SJSA1 (cell line): ENCODE results near the gene ZBTB7C. TPM values are rescaled to one million over a fixed set of nuclear protein-coding genes. Genes with fewer than 3 reads are reported as not detected.

ENCODE experiments used
- DNase-seq, 2 experiments: peaks; one replicate each; pipeline ENCODE4 v3.0.0-alpha.2; 2015 to 2020; ENCODE audit warnings: low spot score in 2 of 2, low read depth in 1 of 2
- H3K27ac ChIP-seq: fragments of 250-450 bp; sonication (Bioruptor Pico); 2 replicates; pipeline ENCODE4 v1.5.1; 2020; ENCODE audit warnings: mild to moderate bottlenecking, moderate library complexity
- H3K27me3 ChIP-seq: fragments of 250-450 bp; sonication (Bioruptor Pico); replicated peaks from 2 replicates; pipeline ENCODE4 v1.5.1; 2020; ENCODE audit warnings: mild to moderate bottlenecking, moderate library complexity
- H3K36me3 ChIP-seq: fragments of 250-450 bp; sonication (Bioruptor Pico); 2 replicates; pipeline ENCODE4 v1.5.1; 2020; ENCODE audit warnings: mild to moderate bottlenecking
- H3K4me1 ChIP-seq: fragments of 250-450 bp; sonication (Bioruptor Pico); replicated peaks from 2 replicates; pipeline ENCODE4 v1.6.1; 2021; ENCODE audit warnings: mild to moderate bottlenecking
- H3K4me3 ChIP-seq: fragments of 250-450 bp; sonication (Bioruptor Pico); 2 replicates; pipeline ENCODE4 v1.5.1; 2020; ENCODE audit warnings: mild to moderate bottlenecking
- H3K9me3 ChIP-seq: fragments of 250-450 bp; sonication (Bioruptor Pico); replicated peaks from 2 replicates; pipeline ENCODE4 v1.5.1; 2020; ENCODE audit warnings: mild to moderate bottlenecking
- total RNA-seq: library from RNA; depleted of rRNA; stranded (reverse); fragments of >200 nt; shearing (Covaris generic); gene quantifications from 2 replicates; pipeline ENCODE4 v1.2.3, GENCODE V29; 2014

ZBTB7C gene
- total RNA-seq, 1 experiment from 2014 or later = 0.50 TPM

DNA sequence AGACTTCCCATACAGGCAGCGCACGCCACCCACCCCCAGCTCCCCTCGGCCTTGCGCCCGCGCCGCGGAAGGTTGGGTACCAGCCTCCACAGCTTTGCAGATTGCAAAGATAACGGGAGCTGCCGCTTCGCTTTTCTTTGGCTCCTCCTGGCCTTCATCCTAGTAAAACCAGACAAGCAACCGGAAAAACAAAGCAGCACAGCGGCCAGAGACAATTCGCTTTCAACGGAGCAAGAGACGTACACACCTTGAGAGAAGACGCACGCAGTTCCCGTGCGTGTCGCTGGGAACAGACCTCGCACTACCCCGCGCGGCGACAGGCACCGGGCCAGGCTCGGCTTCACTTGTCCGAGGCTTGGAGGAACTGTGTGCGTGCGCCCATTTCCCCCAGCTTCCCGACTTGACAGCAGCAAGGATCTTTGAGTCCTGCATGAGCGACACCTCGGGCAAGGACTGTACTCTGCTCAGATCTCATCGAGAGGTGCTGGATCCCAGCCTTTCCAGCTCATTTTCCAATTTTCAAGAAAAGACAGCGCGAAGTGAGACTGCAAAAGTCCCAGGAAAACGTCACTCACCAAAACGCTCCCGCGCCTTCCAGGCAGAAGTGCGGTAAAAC lies 964 bp downstream of the ZBTB7C start:
- Histone ChIP-seq H3K36me3 (no peaks in the 10 kb centered on the region), H3K27ac (no peak overlapping the region), H3K9me3 (no peaks in the 10 kb centered on the region), H3K4me1 (peaks cover 38% of the 10 kb centered on the region), H3K27me3 (peaks cover 22% of the 10 kb centered on the region), H3K4me3 (peak overlapping the region; percentile 53)
- DNase-seq = no peak

DNA sequence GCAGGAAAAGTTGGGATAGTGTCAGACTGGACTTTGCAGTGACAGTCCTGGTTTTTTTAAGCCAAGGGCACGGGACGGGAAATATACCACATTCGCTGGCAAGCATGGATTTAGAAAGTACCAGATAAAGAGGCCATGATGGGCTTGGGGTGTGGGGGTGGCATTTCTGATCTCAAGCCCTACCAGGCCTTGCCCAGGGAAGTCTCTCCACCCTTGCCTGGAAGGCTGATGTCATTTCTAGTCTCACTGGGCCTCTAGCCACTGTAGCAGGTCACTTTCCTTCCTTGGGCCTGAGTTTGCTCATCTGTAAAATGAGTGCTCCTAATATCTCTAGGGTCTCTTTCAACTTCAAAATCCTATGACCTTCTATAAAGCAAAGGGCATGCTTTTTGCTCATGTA lies 1.8 kb downstream of the ZBTB7C start:
- Histone ChIP-seq H3K4me1 (peaks cover 47% of the 10 kb centered on the region), H3K9me3 (no peaks in the 10 kb centered on the region), H3K27me3 (peaks cover 22% of the 10 kb centered on the region), H3K27ac (no peak overlapping the region), H3K36me3 (no peaks in the 10 kb centered on the region), H3K4me3 (no peak overlapping the region)
- no peak for DNase-seq

GRCh38 chr18:48405978-48406377 lies 3.2 kb downstream of the ZBTB7C start:
- H3K27me3 ChIP-seq = peaks cover 11% of the 10 kb centered on the region
- no peak for DNase-seq
- H3K27ac ChIP-seq = no peak overlapping the region
- H3K9me3 ChIP-seq = no peaks in the 10 kb centered on the region
- H3K4me3 ChIP-seq = no peak overlapping the region
- no peaks in the 10 kb centered on the region for H3K36me3 ChIP-seq
- H3K4me1 ChIP-seq = peaks cover 47% of the 10 kb centered on the region

GRCh38 chr18:48404716-48405507 lies 4.3 kb downstream of the ZBTB7C start:
- no peaks in the 10 kb centered on the region for H3K36me3 ChIP-seq
- DNase-seq = peak in 1 of 2 experiments; percentile 31
- H3K27me3 ChIP-seq = peaks cover 8% of the 10 kb centered on the region
- no peaks in the 10 kb centered on the region for H3K9me3 ChIP-seq
- H3K27ac ChIP-seq = no peak overlapping the region
- H3K4me3 ChIP-seq = no peak overlapping the region
- peaks cover 41% of the 10 kb centered on the region for H3K4me1 ChIP-seq

- Histone ChIP-seq H3K4me1 (peaks cover 31% of the 10 kb centered on the region), H3K36me3 (no peaks in the 10 kb centered on the region), H3K27me3 (peaks cover 4% of the 10 kb centered on the region), H3K9me3 (no peaks in the 10 kb centered on the region), H3K27ac (no peak overlapping the region), H3K4me3 (no peak overlapping the region)
- DNase-seq = peak; percentile 67 to 70
Observed at GRCh38 chr18:48402953-48403352, 6.2 kb downstream of the ZBTB7C start.

GRCh38 chr18:48399303-48400075 lies 9.7 kb downstream of the ZBTB7C start:
- H3K4me3 ChIP-seq = no peak overlapping the region
- H3K4me1 ChIP-seq = peaks cover 21% of the 10 kb centered on the region
- H3K27me3 ChIP-seq = peaks cover 15% of the 10 kb centered on the region; the same call in 1 of the 2 replicates
- no peak for DNase-seq
- no peaks in the 10 kb centered on the region for H3K9me3 ChIP-seq
- no peak overlapping the region for H3K27ac ChIP-seq
- no peaks in the 10 kb centered on the region for H3K36me3 ChIP-seq

GRCh38 chr18:48398074-48398473 lies 11.1 kb downstream of the ZBTB7C start:
- no peak overlapping the region for H3K27ac ChIP-seq
- H3K9me3 ChIP-seq = no peaks in the 10 kb centered on the region
- H3K4me1 ChIP-seq = peaks cover 7% of the 10 kb centered on the region
- H3K36me3 ChIP-seq = no peaks in the 10 kb centered on the region
- no peak overlapping the region for H3K4me3 ChIP-seq
- no peak for DNase-seq
- H3K27me3 ChIP-seq = peaks cover 15% of the 10 kb centered on the region; the same call in 1 of the 2 replicates

DNA sequence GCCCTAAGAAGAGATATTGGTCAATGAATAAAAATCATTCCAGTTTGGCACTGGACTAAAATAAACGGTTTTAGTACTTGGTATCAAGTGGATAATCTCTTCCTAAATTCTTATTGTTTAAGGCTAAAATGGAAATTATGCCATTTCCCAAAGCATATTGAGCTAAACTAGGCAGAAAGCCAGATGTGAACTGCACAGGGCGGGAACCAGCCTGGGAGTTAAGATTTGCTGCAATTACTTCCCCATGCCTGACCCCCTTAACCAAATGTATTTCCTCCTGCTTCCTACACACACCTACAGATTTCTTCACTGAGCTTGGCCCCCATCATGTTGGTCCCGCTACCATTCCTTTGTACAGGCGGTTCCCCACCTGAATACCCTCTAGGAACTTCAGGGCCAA lies 12.2 kb downstream of the ZBTB7C start:
- DNase-seq = no peak
- Histone ChIP-seq H3K27ac (no peak overlapping the region), H3K4me3 (no peak overlapping the region), H3K4me1 (peaks cover 5% of the 10 kb centered on the region; the same call in 1 of the 2 replicates), H3K9me3 (no peaks in the 10 kb centered on the region), H3K27me3 (peaks cover 15% of the 10 kb centered on the region; the same call in 1 of the 2 replicates), H3K36me3 (no peaks in the 10 kb centered on the region)

GRCh38 chr18:48396561-48396960 lies 12.6 kb downstream of the ZBTB7C start:
- no peaks in the 10 kb centered on the region for H3K9me3 ChIP-seq
- no peak overlapping the region for H3K27ac ChIP-seq
- no peak for DNase-seq
- H3K27me3 ChIP-seq = peaks cover 15% of the 10 kb centered on the region; the same call in 1 of the 2 replicates
- H3K4me3 ChIP-seq = no peak overlapping the region
- no peaks in the 10 kb centered on the region for H3K36me3 ChIP-seq
- H3K4me1 ChIP-seq = peaks cover 5% of the 10 kb centered on the region; the same call in 1 of the 2 replicates

GRCh38 chr18:48395646-48396045 lies 13.5 kb downstream of the ZBTB7C start:
- no peak for DNase-seq
- H3K27me3 ChIP-seq = peaks cover 15% of the 10 kb centered on the region; the same call in 1 of the 2 replicates
- H3K27ac ChIP-seq = no peak overlapping the region
- H3K36me3 ChIP-seq = no peaks in the 10 kb centered on the region
- no peaks in the 10 kb centered on the region for H3K9me3 ChIP-seq
- H3K4me3 ChIP-seq = no peak overlapping the region
- peaks cover 5% of the 10 kb centered on the region; the same call in 1 of the 2 replicates for H3K4me1 ChIP-seq

DNA sequence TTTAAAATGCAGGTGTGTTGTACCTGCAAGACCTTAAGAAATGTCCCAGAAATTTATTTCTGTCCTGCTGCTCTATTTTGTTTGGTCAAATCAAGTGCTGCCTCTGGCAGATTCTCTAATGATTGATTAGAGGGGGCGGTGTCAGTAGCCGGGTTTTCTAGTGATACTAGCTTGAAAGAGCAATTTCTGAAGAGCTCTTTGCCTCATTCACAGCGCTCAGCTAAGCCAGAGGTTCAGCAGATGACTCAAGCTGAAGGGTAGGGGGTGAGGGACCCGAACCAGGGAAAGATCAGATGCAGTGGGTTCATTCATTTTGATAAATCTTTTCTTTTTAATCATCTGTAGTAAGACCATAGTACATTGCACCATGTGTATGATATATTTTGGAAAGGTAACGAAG lies 15.0 kb downstream of the ZBTB7C start:
- no peak for DNase-seq
- H3K4me1 ChIP-seq = peaks cover 5% of the 10 kb centered on the region; the same call in 1 of the 2 replicates
- H3K27me3 ChIP-seq = peaks cover 15% of the 10 kb centered on the region; the same call in 1 of the 2 replicates
- no peak overlapping the region for H3K4me3 ChIP-seq
- no peaks in the 10 kb centered on the region for H3K9me3 ChIP-seq
- H3K27ac ChIP-seq = no peak overlapping the region
- no peaks in the 10 kb centered on the region for H3K36me3 ChIP-seq

DNA sequence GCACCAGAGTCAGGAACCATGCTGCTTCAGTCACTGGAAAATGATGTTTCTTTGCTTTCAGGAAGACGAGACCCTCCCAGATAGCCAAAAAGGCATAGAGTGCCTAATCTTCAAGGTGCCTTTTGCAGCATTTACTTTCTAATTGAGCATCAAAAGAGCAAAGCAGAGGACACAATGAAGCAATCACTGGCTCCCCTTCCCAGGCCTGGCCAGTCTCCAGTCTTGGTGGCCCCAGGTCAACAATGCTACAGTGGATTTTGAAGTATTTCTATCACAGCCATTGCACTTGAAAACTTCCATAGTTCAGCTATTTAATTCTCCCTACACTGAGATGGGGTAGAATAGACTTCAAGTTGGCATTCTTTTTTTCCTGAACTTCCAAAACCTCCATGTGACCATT lies 15.4 kb downstream of the ZBTB7C start:
- H3K4me3 ChIP-seq = no peak overlapping the region
- DNase-seq = no peak
- peaks cover 8% of the 10 kb centered on the region for H3K4me1 ChIP-seq
- H3K9me3 ChIP-seq = no peaks in the 10 kb centered on the region
- H3K36me3 ChIP-seq = no peaks in the 10 kb centered on the region
- H3K27ac ChIP-seq = no peak overlapping the region
- H3K27me3 ChIP-seq = peaks cover 12% of the 10 kb centered on the region; the same call in 1 of the 2 replicates

GRCh38 chr18:48393170-48393569 lies 16.0 kb downstream of the ZBTB7C start:
- Histone ChIP-seq H3K27me3 (peaks cover 12% of the 10 kb centered on the region; the same call in 1 of the 2 replicates), H3K27ac (no peak overlapping the region)
- no peak for DNase-seq

More at GRCh38 chr18:48393170-48393569, 16.0 kb downstream of the ZBTB7C start:
- no peaks in the 10 kb centered on the region for H3K9me3 ChIP-seq
- H3K4me3 ChIP-seq = no peak overlapping the region
- H3K36me3 ChIP-seq = no peaks in the 10 kb centered on the region
- peaks cover 10% of the 10 kb centered on the region for H3K4me1 ChIP-seq
